ENCODE results near the gene CELF1. TPM values are rescaled to one million over a fixed set of nuclear protein-coding genes. Genes with fewer than 3 reads are reported as not detected.

The CELF1 gene
- total and polyA plus RNA-seq, 9 of the 15 experiments (the other 6 are each of a cell fraction or from before 2014, with no cell fraction given): 11.3 to 142 (median 77.4) TPM

- peak; percentile 90; the same call in 1 of the 2 replicates for TF ChIP-seq CREB3L1 (IDR thresholded peaks at IDR 0.05; ENCODE audit: borderline replicate concordance, low read depth)
- peak; percentile 79 for TF ChIP-seq TCF7 (IDR thresholded peaks at IDR 0.05; ENCODE audit: borderline replicate concordance)
- TF ChIP-seq RCOR1 (IDR thresholded peaks at IDR 0.05; ENCODE audit: borderline replicate concordance in 1 of 2, low read depth in 2 of 2, low read length in 2 of 2): peak in 1 of 2 experiments; percentile 61; a peak in 3 of 4 replicates
- TF ChIP-seq SPI1 (IDR thresholded peaks at IDR 0.05; ENCODE audit: borderline replicate concordance, low read depth, low read length): no peak
- TF ChIP-seq, protein P1, sequence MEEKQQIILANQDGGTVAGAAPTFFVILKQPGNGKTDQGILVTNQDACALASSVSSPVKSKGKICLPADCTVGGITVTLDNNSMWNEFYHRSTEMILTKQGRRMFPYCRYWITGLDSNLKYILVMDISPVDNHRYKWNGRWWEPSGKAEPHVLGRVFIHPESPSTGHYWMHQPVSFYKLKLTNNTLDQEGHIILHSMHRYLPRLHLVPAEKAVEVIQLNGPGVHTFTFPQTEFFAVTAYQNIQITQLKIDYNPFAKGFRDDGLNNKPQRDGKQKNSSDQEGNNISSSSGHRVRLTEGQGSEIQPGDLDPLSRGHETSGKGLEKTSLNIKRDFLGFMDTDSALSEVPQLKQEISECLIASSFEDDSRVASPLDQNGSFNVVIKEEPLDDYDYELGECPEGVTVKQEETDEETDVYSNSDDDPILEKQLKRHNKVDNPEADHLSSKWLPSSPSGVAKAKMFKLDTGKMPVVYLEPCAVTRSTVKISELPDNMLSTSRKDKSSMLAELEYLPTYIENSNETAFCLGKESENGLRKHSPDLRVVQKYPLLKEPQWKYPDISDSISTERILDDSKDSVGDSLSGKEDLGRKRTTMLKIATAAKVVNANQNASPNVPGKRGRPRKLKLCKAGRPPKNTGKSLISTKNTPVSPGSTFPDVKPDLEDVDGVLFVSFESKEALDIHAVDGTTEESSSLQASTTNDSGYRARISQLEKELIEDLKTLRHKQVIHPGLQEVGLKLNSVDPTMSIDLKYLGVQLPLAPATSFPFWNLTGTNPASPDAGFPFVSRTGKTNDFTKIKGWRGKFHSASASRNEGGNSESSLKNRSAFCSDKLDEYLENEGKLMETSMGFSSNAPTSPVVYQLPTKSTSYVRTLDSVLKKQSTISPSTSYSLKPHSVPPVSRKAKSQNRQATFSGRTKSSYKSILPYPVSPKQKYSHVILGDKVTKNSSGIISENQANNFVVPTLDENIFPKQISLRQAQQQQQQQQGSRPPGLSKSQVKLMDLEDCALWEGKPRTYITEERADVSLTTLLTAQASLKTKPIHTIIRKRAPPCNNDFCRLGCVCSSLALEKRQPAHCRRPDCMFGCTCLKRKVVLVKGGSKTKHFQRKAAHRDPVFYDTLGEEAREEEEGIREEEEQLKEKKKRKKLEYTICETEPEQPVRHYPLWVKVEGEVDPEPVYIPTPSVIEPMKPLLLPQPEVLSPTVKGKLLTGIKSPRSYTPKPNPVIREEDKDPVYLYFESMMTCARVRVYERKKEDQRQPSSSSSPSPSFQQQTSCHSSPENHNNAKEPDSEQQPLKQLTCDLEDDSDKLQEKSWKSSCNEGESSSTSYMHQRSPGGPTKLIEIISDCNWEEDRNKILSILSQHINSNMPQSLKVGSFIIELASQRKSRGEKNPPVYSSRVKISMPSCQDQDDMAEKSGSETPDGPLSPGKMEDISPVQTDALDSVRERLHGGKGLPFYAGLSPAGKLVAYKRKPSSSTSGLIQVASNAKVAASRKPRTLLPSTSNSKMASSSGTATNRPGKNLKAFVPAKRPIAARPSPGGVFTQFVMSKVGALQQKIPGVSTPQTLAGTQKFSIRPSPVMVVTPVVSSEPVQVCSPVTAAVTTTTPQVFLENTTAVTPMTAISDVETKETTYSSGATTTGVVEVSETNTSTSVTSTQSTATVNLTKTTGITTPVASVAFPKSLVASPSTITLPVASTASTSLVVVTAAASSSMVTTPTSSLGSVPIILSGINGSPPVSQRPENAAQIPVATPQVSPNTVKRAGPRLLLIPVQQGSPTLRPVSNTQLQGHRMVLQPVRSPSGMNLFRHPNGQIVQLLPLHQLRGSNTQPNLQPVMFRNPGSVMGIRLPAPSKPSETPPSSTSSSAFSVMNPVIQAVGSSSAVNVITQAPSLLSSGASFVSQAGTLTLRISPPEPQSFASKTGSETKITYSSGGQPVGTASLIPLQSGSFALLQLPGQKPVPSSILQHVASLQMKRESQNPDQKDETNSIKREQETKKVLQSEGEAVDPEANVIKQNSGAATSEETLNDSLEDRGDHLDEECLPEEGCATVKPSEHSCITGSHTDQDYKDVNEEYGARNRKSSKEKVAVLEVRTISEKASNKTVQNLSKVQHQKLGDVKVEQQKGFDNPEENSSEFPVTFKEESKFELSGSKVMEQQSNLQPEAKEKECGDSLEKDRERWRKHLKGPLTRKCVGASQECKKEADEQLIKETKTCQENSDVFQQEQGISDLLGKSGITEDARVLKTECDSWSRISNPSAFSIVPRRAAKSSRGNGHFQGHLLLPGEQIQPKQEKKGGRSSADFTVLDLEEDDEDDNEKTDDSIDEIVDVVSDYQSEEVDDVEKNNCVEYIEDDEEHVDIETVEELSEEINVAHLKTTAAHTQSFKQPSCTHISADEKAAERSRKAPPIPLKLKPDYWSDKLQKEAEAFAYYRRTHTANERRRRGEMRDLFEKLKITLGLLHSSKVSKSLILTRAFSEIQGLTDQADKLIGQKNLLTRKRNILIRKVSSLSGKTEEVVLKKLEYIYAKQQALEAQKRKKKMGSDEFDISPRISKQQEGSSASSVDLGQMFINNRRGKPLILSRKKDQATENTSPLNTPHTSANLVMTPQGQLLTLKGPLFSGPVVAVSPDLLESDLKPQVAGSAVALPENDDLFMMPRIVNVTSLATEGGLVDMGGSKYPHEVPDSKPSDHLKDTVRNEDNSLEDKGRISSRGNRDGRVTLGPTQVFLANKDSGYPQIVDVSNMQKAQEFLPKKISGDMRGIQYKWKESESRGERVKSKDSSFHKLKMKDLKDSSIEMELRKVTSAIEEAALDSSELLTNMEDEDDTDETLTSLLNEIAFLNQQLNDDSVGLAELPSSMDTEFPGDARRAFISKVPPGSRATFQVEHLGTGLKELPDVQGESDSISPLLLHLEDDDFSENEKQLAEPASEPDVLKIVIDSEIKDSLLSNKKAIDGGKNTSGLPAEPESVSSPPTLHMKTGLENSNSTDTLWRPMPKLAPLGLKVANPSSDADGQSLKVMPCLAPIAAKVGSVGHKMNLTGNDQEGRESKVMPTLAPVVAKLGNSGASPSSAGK (IDR thresholded peaks at IDR 0.05): no peak; the same call in 1 of the 2 replicates
- TF ChIP-seq, protein P2, sequence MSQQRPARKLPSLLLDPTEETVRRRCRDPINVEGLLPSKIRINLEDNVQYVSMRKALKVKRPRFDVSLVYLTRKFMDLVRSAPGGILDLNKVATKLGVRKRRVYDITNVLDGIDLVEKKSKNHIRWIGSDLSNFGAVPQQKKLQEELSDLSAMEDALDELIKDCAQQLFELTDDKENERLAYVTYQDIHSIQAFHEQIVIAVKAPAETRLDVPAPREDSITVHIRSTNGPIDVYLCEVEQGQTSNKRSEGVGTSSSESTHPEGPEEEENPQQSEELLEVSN (IDR thresholded peaks at IDR 0.05; ENCODE audit: borderline replicate concordance in 1 of 2, extremely low read depth in 1 of 2, insufficient read depth in 1 of 2, insufficient read length in 1 of 2, low read depth in 1 of 2, low read length in 1 of 2, poor library complexity in 1 of 2, severe bottlenecking in 1 of 2): peak; percentile 20 to 27
- TF ChIP-seq RNF219 (CRISPR knock-in tag; IDR thresholded peaks at IDR 0.05): no peak
Observed at GRCh38 chr11:47578524-47579494, 25.9 kb upstream of the CELF1 start, which contains the start of the genes KBTBD4 and NDUFS3 (continued).
